22Rv1 (cell line): Measurements from ENCODE around the gene SH3D19.

Experiments
- CTCF ChIP-seq: fragments of 450-650 bp; IDR thresholded peaks from 2 replicates; pipeline ENCODE4 v1.5.1; 2017; ENCODE audit warnings: mild to moderate bottlenecking
- ZFX ChIP-seq: fragments of 450-650 bp; IDR thresholded peaks from 2 replicates; pipeline ENCODE4 v1.6.1; 2017; ENCODE audit warnings: antibody characterized with exemption, borderline replicate concordance

- no peak for TF ChIP-seq CTCF
- no peak for TF ChIP-seq ZFX
Observed at GRCh38 chr4:151104621-151105020, 220.8 kb downstream of the SH3D19 start.
